Muscle layer of duodenum (tissue), 2 donors: Measurements from ENCODE around the gene NRDE2.

Source experiments
- H3K27ac ChIP-seq: one replicate; pipeline ENCODE4 v1.7.0; 2013; ENCODE audit warnings: mild to moderate bottlenecking, low read length
- H3K27me3 ChIP-seq: one replicate; pipeline ENCODE4 v1.7.0; 2013; ENCODE audit warnings: low read depth, mild to moderate bottlenecking, control low read depth, low read length
- H3K36me3 ChIP-seq, 2 donors: one replicate each; pipeline ENCODE4 v1.7.0; 2013; ENCODE audit warnings: low read length in 2 of 2, control low read depth in 1 of 2, mild to moderate bottlenecking in 1 of 2; ENCODE audit not compliant: insufficient read depth in 2 of 2, control insufficient read depth in 1 of 2
- H3K4me1 ChIP-seq, 2 donors: one replicate each; pipeline ENCODE4 v1.7.0; 2013; ENCODE audit warnings: low read length in 2 of 2, mild to moderate bottlenecking in 2 of 2, control low read depth in 1 of 2, moderate library complexity in 1 of 2; ENCODE audit not compliant: insufficient read depth in 2 of 2, control insufficient read depth in 1 of 2
- H3K4me3 ChIP-seq, 2 donors: one replicate each; pipeline ENCODE4 v1.7.0; 2013; ENCODE audit warnings: low read length in 2 of 2, low read depth in 1 of 2, mild to moderate bottlenecking in 1 of 2
- H3K9me3 ChIP-seq, 2 donors: one replicate each; pipeline ENCODE4 v1.7.0; 2013; ENCODE audit warnings: low read length in 2 of 2, control low read depth in 1 of 2, mild to moderate bottlenecking in 1 of 2; ENCODE audit not compliant: control insufficient read depth in 1 of 2
- donor health status: healthy.

The NRDE2 gene

DNA sequence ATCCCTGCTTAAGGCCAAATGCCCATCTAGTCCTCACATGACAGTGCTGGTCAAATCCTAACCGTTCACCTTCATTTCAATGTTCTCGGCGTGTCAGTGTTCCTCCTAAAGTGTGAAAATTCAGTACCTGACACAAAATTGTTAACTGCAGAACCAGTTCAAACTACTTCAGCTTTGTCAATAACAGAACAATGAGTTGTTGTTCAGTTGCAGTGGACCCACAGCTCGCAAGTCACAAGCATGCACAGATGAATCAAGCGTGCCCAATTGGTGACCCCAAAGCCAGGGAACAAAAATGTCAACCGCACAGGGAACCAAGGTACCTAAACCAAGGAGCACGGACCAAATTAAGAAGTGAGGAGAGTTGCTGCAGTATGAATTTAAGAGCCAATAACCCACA, 23.2 kb downstream of the NRDE2 start:
- Histone ChIP-seq H3K4me1 (no peaks in the 10 kb centered on the region), H3K36me3 (peaks cover 25 to 49% of the 10 kb centered on the region in 2 donors), H3K9me3 (no peaks in the 10 kb centered on the region), H3K27ac (no peak overlapping the region), H3K27me3 (no peaks in the 10 kb centered on the region), H3K4me3 (no peak overlapping the region)

DNA sequence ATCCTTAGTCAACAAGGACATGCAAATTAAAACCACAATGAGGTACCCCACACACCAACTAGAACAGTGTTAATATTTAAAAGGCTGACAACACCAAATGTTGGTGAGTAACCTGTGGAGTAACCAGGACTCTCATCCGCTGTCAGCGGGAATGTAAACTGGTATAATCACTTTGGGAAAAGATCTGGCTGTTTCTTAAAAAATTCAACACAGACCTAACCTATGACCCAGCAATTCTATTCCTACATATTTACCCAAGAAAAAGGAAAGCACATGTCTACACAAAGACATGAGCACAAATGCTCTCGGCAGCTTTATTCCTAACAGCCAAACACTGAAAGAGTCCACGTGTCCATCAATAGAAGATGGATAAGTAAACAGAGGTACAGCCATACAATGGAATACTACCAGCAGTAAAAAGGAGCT, 26.6 kb downstream of the NRDE2 start:
- Histone ChIP-seq H3K4me3 (no peak overlapping the region), H3K27me3 (no peaks in the 10 kb centered on the region), H3K4me1 (peaks cover 0 to 12% of the 10 kb centered on the region in 2 donors), H3K36me3 (peaks cover 26 to 27% of the 10 kb centered on the region in 2 donors), H3K9me3 (no peaks in the 10 kb centered on the region), H3K27ac (no peak overlapping the region)

DNA sequence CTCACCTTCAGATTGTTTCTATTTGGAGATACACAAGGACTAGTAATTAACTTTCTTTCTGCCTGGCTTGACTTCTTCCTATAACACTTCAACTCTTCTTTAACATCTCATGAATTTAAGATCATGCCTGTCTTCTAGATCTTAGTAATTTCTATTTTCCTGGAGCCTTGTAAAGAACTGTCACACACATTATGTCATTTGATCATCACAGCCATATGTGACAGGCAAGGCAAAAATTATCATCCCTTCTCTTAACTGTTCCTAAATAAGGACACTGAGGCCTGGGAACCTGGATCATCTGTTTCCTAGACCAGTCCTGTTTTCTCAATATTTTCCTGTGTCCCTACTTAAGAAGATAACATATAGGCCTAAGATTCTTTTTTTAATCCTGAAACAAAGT, 27.2 kb downstream of the NRDE2 start:
- no peak overlapping the region for H3K4me3 ChIP-seq
- no peaks in the 10 kb centered on the region for H3K9me3 ChIP-seq
- peaks cover 0 to 13% of the 10 kb centered on the region in 2 donors for H3K4me1 ChIP-seq
- peaks cover 22 to 23% of the 10 kb centered on the region in 2 donors for H3K36me3 ChIP-seq
- H3K27me3 ChIP-seq, result no peaks in the 10 kb centered on the region
- H3K27ac ChIP-seq, result no peak overlapping the region

DNA sequence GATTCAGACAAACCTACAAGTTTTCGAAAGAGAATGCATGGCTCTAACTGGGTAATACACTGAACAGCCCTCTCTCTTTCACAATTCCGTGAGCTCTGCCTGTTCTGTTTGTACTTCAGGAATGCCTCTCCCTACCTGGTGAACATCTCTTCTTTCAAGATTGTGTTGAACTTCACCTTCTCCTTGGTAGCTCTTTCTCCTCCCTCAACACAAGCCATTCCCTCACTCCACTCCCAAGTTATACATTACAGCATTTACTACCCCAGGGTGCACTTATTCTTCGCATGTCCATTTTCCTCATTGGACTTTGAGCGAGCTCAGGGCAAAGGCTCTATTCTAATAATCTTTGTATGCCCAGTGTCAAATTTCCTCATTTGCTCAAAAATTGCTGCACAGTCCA, 28.3 kb downstream of the NRDE2 start:
- Histone ChIP-seq H3K27ac (peak overlapping the region; percentile 19), H3K4me3 (no peak overlapping the region), H3K27me3 (no peaks in the 10 kb centered on the region), H3K36me3 (peaks cover 21 to 23% of the 10 kb centered on the region in 2 donors), H3K9me3 (no peaks in the 10 kb centered on the region), H3K4me1 (peaks cover 0 to 19% of the 10 kb centered on the region in 2 donors)

DNA sequence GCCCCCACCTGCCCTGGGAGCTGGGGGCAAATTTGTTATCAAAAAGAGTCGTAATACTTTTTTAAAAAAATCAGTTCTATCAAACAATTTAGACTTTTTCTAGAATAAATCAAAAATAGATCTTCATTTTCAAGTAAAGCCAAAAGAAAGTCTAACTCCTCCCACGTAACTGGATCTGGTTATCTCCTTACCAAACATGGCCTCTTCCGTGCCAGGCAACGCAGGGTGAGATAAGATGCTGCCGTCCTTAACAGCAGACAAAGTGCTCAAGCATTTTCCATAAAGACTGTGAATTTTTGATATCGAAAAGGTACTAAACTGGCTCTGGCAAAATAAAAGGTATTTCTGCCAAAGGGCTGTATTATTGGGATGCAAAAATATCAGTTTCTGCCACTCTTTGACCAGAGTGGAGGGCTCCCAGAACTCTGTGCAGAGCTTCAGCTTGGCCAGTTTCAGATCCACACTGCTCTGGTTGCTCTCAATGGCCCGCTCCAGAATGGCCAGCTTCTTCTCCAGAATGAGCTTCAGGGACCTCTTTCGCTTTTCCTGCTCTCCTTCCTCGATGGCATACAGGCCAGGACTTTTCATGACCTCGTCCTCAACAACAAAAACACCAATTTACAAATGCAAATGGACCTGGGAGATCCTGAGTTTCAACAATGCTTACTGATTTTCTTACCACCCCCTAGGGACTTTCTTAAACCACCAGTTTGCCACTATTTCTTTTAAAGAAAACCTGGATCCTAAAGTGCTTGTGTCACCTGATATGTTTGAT, 29.0 kb downstream of the NRDE2 start:
- Histone ChIP-seq H3K36me3 (peaks cover 21 to 23% of the 10 kb centered on the region in 2 donors), H3K9me3 (no peaks in the 10 kb centered on the region), H3K27ac (peak overlapping the region; percentile 19), H3K4me1 (peaks cover 0 to 19% of the 10 kb centered on the region in 2 donors), H3K27me3 (no peaks in the 10 kb centered on the region), H3K4me3 (peak overlapping the region in 1 of 2 donors; percentile 13)

DNA sequence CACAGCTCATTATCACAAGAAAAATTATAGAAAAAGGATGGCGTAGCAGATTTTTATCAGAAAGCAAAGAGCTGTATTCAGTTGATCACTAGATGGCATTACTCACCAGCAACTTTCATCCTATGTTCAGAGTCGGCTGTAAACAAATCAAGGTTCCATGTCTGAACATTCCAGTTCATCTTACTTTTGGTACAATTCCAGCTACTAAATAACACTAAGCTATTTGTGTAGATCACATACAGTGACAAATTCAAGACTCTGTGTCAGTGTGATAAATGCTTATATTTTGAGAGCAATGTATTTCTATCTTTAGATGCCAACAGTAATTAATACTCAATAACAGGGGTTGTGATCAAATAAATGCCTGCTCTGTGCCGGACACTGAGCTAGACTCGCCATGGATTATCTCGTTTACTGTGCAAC, 30.1 kb downstream of the NRDE2 start:
- Histone ChIP-seq H3K9me3 (no peaks in the 10 kb centered on the region), H3K36me3 (peaks cover 21 to 24% of the 10 kb centered on the region in 2 donors), H3K4me1 (peaks cover 0 to 19% of the 10 kb centered on the region in 2 donors), H3K27me3 (no peaks in the 10 kb centered on the region), H3K27ac (peak overlapping the region; percentile 16), H3K4me3 (no peak overlapping the region)

DNA sequence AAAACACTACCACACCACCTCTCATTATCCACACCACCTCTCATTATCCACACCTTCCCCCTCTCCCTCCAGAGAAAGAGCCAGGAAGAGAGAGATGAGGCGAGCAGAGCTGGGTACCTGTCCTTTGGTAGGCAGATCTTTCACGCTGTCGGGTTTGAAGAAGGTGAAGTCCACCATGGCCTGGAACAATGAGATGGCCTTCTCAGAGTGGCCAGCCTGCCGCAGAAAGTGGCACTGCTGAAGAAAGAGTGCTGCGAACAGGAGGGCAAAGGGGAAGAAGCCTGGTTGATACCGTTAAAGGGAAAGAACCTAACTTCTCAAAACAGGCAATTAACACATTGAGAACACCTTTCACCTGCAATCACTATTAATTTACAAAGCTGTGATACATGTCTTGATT, 30.6 kb downstream of the NRDE2 start:
- Histone ChIP-seq H3K4me3 (no peak overlapping the region), H3K27ac (peak overlapping the region; percentile 16), H3K9me3 (no peaks in the 10 kb centered on the region), H3K4me1 (peaks cover 0 to 19% of the 10 kb centered on the region in 2 donors), H3K36me3 (peaks cover 21 to 29% of the 10 kb centered on the region in 2 donors), H3K27me3 (no peaks in the 10 kb centered on the region)

DNA sequence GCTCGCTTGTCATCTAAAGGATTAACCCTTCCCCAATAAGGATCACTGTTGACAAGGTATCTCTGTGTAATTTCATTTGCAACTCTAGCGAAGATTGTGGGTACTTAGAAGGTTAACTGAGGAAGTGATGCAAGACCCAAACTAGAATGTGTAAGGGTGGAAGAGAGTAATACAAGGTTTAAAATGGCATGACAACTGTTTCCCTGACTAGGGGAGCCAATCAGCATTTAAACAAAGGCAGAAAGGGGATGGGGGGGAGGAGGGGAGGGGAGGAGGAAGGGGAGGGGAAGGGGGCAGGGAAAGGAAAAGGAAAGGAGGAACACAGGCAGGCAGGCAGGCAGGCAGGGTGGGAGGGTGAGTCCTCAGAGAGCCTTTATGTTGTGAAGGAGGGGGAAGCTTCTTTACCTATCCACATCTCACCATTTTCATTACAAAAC, 31.1 kb downstream of the NRDE2 start:
- H3K27ac ChIP-seq, result no peak overlapping the region
- H3K36me3 ChIP-seq, result peaks cover 26 to 27% of the 10 kb centered on the region in 2 donors

DNA sequence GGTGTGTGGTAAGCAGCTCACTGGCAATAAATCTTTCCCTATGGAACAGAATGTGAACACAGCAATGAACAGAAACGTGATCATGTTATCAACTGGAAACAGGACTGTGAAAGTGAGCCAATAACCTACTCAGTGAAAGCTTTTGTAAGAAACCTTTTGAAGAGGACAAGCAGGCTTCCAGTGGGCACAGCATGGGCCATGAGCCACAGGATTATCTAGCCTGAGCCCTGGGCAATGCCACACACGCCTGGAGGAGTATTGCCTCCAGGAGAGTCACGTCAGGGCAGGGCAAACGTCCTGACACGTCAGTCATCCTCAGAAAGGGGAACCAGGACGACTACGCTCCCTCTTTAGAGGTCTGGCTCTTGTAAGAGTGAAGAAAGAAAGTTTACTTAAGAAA, 32.3 kb downstream of the NRDE2 start:
- no peak overlapping the region for H3K27ac ChIP-seq
- H3K4me1 ChIP-seq, result peaks cover 0 to 24% of the 10 kb centered on the region in 2 donors
- no peaks in the 10 kb centered on the region for H3K9me3 ChIP-seq
- H3K4me3 ChIP-seq, result no peak overlapping the region
- no peaks in the 10 kb centered on the region for H3K27me3 ChIP-seq
- peaks cover 18 to 22% of the 10 kb centered on the region in 2 donors for H3K36me3 ChIP-seq

More for the DNA sequence above, 31.1 kb downstream of the NRDE2 start:
- Histone ChIP-seq H3K9me3 (no peaks in the 10 kb centered on the region), H3K4me3 (no peak overlapping the region), H3K4me1 (peaks cover 0 to 23% of the 10 kb centered on the region in 2 donors), H3K27me3 (no peaks in the 10 kb centered on the region)

DNA sequence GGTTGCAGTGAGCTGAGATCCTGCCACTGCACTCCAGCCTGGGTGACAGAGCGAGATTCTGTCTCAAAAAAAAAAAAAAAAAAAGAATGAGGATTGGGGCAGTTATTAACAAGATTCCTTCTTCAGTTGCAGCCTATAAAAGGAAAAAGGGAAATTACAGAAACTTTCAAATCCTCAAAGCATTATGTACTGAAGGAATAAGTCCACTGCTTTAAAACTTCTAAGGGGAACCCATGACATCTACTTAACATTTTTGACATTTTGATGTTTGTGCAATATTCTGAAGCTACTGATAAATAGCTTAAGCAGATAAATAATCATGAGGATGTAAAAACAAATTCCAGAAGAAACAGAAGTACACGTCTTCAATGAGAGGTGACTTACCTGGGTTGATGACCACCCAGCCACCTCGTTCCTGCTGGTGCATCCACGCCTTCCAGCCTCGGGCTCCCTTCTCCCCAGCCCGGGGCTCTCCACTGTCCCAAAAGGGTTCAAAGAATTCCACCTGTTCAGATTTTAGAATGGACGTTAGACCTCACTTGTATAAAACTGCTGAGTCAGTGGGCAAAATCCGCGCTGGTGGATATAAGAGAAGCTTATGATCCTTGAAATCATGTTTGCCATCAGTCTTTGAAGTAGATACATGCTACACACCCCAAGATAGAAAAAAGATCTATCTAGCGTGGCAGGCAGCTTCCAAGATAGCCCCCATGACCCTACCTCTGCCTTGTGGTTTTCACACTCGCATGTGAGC, 33.7 kb downstream of the NRDE2 start:
- Histone ChIP-seq H3K9me3 (no peaks in the 10 kb centered on the region), H3K4me1 (peaks cover 0 to 24% of the 10 kb centered on the region in 2 donors), H3K36me3 (peaks cover 6 to 20% of the 10 kb centered on the region in 2 donors), H3K27ac (no peak overlapping the region), H3K27me3 (no peaks in the 10 kb centered on the region), H3K4me3 (no peak overlapping the region)

DNA sequence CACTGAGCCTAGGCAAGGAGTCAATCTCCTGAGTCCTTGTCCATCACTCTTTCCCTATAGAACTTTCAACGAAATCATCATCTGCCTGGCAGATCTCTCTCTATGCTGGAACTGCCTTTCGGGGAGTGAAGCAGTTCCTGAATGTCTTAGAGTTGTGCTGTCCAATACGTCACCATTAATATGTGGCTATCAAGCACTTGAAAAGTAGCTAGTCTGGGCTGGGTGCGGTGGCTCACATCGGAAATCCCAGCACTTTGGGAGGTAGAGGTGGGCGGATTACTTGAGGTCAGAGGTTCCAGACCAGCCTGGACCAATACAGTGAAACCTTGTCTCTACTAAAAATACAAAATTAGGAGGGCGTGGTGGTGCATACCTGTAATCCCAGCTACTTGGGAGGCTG, 35.1 kb downstream of the NRDE2 start:
- Histone ChIP-seq H3K4me1 (peaks cover 0 to 17% of the 10 kb centered on the region in 2 donors), H3K27me3 (no peaks in the 10 kb centered on the region), H3K9me3 (no peaks in the 10 kb centered on the region), H3K36me3 (peaks cover 18 to 26% of the 10 kb centered on the region in 2 donors), H3K27ac (no peak overlapping the region), H3K4me3 (no peak overlapping the region)
